Stimulated activated memory B cell treated with anti-CD40 and anti-IgM and Interleukin-4, amounts not matched to agents 10 μg/mL and 1 μg/mL and 100 μg/mL, for 72 hours (primary cell): ENCODE results near the gene EHF.
A peak's percentile ranks its signal among the peaks of the same experiment; 100 is the strongest.

Source experiments
- ATAC-seq: fragments of 150-1000 bp; cut with Tn5 transposase; 2 replicates; pipeline ENCODE4 v1.10.0; 2021
- H3K27ac Mint-ChIP-seq: one replicate; pipeline ENCODE4 v1.8.0; 2022; ENCODE audit warnings: mild to moderate bottlenecking, mixed read lengths
- H3K27me3 Mint-ChIP-seq: one replicate; pipeline ENCODE4 v1.8.0; 2022; ENCODE audit warnings: mixed read lengths
- H3K36me3 Mint-ChIP-seq: one replicate; pipeline ENCODE4 v1.8.0; 2022; ENCODE audit warnings: mixed read lengths
- H3K4me1 Mint-ChIP-seq: one replicate; pipeline ENCODE4 v1.8.0; 2022; ENCODE audit warnings: mixed read lengths
- H3K4me3 Mint-ChIP-seq: one replicate; pipeline ENCODE4 v1.8.0; 2022; ENCODE audit warnings: mild to moderate bottlenecking, moderate library complexity, mixed read lengths
- H3K9me3 Mint-ChIP-seq: one replicate; pipeline ENCODE4 v1.8.0; 2022; ENCODE audit warnings: mixed read lengths

EHF gene

DNA sequence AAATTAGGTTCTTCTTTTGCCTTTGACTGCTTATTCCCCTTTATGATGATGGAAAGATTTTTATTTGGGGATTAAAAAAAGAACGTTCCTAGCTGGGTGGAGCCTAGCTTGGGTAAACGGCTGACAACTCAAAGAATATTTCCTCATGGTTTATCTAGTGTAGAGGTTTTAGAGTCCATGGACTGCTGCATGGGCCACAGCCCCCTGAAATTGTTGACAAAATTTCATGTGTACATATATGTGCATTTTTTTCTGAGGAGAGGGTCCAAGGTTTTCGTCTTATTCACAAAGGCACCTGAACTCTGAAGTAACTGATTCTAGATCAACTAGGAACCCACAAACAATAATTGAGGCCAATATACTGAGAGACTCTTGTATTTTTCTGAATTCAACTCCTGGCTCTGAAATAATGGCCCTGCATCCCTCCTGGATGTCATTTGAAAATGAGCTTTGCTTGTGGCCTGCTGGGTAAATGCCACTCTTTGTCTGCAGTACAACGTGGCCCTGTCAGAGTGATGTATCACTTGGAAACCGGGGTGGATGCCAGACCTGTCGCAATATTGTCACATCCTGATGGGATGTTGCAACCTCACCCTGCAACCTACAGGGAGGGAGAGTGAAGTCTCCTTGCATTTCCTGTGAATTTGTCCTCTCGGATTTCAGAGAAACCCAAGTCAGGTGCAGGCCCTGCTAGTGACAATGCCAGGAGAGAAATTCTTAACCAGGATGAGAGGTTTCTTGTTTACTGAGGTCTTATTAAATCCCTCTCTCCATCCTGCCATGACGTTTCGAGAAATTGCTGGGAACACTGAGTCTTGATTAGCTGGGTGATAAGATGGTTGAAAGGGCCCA lies 33.8 kb downstream of the EHF start:
- no peak for ATAC-seq
- no peaks in the 10 kb centered on the region for H3K9me3 Mint-ChIP-seq
- peaks cover 44% of the 10 kb centered on the region for H3K4me1 Mint-ChIP-seq
- H3K4me3 Mint-ChIP-seq, result no peak overlapping the region
- H3K36me3 Mint-ChIP-seq, result no peaks in the 10 kb centered on the region
- peak overlapping the region; percentile 79 for H3K27ac Mint-ChIP-seq
- no peaks in the 10 kb centered on the region for H3K27me3 Mint-ChIP-seq

DNA sequence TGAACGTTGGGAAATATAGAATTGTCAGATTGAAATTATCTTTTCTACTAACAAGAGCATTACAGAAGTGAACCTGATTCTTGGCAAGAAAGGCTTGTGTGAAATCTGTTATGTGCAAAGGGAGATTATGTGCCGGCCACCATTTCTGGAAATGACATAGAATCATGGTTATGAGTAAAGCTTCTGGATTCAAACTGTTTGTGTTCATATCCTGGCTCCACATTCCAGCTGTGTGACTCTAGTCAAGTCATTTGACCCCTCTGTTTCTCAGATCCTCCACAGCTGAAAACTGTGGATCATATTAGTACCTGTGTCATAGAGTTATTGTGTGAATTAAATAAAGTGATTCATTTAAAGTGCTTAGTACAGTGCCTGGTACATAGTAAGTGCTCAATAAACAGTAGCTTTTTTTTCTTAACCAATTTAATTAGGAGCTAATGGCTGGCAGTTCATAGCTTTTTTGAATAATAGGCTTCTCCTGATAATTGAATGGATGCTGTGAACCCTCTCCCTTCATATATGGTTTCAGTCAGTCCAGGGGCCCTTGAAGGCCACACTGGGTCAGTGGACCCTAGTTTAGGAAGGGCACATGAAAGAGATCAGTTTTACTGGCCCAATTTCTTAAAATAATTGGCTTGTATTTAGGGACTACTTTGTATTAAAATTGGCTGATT lies 34.6 kb downstream of the EHF start:
- no peaks in the 10 kb centered on the region for H3K27me3 Mint-ChIP-seq
- no peaks in the 10 kb centered on the region for H3K36me3 Mint-ChIP-seq
- H3K4me1 Mint-ChIP-seq, result peaks cover 37% of the 10 kb centered on the region
- H3K9me3 Mint-ChIP-seq, result no peaks in the 10 kb centered on the region
- H3K4me3 Mint-ChIP-seq, result no peak overlapping the region
- peak overlapping the region; percentile 22 for H3K27ac Mint-ChIP-seq
- ATAC-seq, result no peak

DNA sequence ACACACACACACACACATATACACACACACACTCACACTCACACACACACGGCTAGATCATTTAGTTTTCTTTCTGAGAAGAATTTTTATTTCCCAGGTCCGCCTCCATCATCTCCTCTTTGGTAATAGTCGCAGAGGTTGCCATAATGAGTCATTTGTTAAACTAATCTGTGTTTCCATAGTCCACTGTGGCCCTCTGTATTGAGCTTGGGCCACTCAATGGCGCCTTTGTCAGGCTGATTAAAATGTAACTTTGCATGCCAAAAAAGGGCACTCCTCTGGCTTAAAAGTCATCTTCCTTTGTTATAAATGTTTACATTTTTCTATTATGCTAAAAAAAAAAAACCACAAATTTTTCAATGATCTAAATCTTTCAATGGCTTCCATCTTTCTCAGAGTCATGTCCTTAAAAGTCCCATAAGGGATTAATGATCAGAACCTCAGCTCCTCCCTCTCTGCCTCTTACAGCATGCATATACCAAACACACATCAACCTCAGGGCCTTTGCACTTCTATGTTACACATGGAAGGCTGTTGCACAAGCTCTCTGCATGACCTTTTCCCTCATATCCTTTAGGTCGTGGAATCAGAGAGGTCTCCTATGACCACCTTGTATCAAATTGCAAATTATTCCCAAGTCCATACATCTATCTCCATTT lies 35.3 kb downstream of the EHF start:
- no peaks in the 10 kb centered on the region for H3K36me3 Mint-ChIP-seq
- ATAC-seq, result no peak
- H3K27me3 Mint-ChIP-seq, result no peaks in the 10 kb centered on the region
- no peak overlapping the region for H3K4me3 Mint-ChIP-seq
- H3K9me3 Mint-ChIP-seq, result no peaks in the 10 kb centered on the region
- peaks cover 29% of the 10 kb centered on the region for H3K4me1 Mint-ChIP-seq
- no peak overlapping the region for H3K27ac Mint-ChIP-seq

DNA sequence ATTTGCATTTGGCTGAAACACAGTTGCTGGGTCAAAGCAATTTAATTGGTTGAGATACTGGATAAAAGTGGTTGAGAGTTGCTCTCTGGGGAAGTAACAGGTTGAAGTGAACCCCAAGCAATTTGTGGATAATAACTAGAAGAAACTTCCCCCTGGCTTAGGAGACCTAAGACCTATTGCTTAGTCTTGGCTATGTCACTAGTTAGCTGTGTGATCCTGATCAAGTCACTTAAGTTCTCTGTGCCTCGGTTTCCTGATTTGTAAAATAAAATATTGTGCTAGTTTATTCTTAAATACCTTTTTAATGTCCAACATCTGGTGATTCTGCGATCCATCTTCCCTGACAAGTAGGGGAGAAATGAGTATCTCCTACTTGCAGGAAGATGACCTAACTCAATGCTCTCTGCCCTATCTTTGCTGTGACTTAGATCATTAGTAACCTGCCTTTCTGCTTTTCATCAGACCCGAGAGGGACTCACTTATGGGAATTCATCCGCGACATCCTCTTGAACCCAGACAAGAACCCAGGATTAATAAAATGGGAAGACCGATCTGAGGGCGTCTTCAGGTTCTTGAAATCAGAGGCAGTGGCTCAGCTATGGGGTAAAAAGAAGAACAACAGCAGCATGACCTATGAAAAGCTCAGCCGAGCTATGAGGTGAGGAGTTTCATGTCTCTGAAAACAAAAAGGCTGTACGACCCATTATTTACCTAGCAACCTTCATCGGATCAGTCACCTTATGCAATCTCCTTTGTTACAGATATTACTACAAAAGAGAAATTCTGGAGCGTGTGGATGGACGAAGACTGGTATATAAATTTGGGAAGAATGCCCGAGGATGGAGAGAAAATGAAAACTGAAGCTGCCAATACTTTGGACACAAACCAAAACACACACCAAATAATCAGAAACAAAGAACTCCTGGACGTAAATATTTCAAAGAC lies 37.5 kb downstream of the EHF start:
- no peak overlapping the region for H3K4me3 Mint-ChIP-seq
- no peak for ATAC-seq
- no peaks in the 10 kb centered on the region for H3K36me3 Mint-ChIP-seq
- H3K27ac Mint-ChIP-seq, result no peak overlapping the region
- H3K4me1 Mint-ChIP-seq, result peaks cover 11% of the 10 kb centered on the region
- no peaks in the 10 kb centered on the region for H3K9me3 Mint-ChIP-seq
- H3K27me3 Mint-ChIP-seq, result no peaks in the 10 kb centered on the region

DNA sequence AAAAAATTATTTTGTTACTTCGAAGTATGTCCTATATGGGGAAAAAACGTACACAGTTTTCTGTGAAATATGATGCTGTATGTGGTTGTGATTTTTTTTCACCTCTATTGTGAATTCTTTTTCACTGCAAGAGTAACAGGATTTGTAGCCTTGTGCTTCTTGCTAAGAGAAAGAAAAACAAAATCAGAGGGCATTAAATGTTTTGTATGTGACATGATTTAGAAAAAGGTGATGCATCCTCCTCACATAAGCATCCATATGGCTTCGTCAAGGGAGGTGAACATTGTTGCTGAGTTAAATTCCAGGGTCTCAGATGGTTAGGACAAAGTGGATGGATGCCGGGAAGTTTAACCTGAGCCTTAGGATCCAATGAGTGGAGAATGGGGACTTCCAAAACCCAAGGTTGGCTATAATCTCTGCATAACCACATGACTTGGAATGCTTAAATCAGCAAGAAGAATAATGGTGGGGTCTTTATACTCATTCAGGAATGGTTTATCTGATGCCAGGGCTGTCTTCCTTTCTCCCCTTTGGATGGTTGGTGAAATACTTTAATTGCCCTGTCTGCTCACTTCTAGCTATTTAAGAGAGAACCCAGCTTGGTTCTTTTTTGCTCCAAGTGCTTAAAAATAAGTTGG lies 38.3 kb downstream of the EHF start:
- H3K4me1 Mint-ChIP-seq, result peaks cover 2% of the 10 kb centered on the region
- no peaks in the 10 kb centered on the region for H3K9me3 Mint-ChIP-seq
- H3K27ac Mint-ChIP-seq, result no peak overlapping the region
- H3K4me3 Mint-ChIP-seq, result no peak overlapping the region
- H3K36me3 Mint-ChIP-seq, result no peaks in the 10 kb centered on the region
- H3K27me3 Mint-ChIP-seq, result no peaks in the 10 kb centered on the region
- ATAC-seq, result no peak

DNA sequence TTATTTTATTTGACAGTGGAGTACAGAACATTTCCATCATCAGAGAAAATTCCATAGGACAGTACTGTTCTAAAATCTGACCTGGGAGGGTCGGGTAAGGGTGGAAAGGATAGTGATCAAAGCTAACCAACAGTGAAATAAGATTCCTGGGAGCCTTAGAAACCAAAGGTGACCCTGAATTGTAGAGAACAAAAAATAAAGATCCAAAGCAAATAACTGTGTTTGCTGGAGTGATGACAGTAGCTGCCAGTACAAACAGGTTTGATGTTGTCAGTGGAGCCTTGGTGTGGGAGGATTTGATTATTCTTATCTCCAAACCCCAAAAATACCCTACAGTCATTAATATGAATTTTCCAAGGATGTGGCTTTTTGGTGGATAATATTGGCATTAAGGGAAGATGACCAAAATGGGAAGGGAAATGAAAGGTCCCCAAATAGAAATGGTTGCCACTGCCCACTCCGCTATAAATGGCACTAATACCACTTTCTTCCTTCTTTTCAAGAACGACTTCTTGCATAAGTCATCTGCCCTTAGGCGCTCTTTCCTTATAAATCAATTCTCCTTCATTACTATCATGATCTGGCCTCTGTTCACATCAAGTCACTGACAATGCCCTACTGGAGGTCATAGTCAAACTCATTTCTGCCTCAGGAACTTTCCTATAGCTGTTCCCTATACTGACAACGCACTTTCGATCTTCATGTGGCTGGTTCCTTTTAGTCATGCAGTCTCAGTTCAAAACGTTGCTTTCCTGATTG lies 44.4 kb downstream of the EHF start:
- peaks cover 9% of the 10 kb centered on the region for H3K27me3 Mint-ChIP-seq
- H3K27ac Mint-ChIP-seq, result no peak overlapping the region

DNA sequence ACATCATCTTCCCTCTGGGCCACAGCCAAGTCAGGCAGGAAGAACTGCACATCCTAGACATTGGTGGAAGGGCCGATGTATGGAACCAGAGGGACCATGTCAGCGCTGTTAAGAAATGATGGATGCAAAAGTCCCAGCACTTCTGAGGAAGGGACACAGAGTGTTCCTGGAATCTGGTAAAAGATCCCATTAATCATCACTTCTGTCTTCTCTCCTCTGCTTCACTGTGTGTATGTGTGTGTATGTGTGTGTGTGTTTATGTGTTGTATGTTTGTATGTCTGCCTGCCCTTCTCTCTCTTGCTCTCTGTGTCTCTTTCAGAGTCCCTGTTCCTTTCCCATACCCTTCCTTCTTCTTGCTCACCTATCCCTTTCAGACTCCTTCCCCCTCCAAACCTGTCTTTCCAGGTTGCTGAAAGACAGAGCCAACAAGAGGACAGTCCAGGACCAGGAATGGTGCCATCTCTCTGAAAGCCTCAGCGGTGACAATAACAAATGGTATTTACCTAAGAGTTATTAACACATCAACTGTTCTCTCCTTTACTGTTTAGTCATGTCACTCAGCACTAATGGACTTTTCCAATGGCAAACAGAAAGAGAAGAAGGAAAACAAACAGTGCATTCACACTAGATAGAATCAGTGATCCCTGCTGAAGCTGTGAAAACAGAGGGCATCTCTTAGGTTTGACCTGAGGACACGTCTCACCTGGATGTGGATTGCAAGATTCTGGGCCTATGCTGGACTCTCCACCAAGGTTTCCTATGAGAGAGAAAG lies 47.1 kb downstream of the EHF start:
- ATAC-seq, result no peak
- H3K27me3 Mint-ChIP-seq, result peaks cover 9% of the 10 kb centered on the region
- no peak overlapping the region for H3K4me3 Mint-ChIP-seq
- no peak overlapping the region for H3K27ac Mint-ChIP-seq
- no peaks in the 10 kb centered on the region for H3K9me3 Mint-ChIP-seq
- H3K36me3 Mint-ChIP-seq, result no peaks in the 10 kb centered on the region
- peaks cover 6% of the 10 kb centered on the region for H3K4me1 Mint-ChIP-seq

More for the DNA sequence above, 44.4 kb downstream of the EHF start:
- H3K4me1 Mint-ChIP-seq, result no peaks in the 10 kb centered on the region
- H3K9me3 Mint-ChIP-seq, result no peaks in the 10 kb centered on the region
- H3K4me3 Mint-ChIP-seq, result no peak overlapping the region
- ATAC-seq, result no peak
- H3K36me3 Mint-ChIP-seq, result no peaks in the 10 kb centered on the region

DNA sequence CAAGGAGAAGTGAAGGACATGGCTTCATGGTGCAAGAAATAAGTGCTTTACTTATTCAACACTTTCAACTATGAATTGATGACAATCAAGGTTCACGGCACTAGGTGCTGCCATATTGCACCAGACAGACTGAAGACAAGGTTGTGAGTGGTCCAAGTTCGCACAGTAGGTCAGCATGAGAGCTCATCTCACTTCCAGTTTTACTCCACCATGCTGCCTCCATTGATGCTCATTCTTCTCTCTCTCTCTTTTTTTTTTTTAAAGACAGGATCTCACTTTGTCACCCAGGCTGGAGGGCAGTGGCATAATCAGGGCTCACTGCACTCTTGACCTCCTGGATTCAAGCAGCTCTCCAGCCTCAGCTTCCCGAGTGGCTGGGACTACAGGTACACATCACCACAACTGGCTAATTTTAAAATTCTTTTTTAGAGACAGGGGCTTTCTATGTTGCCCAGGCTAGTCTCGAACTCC lies 47.7 kb downstream of the EHF start:
- Mint-ChIP-seq H3K9me3 (no peaks in the 10 kb centered on the region), H3K4me1 (peaks cover 6% of the 10 kb centered on the region), H3K36me3 (no peaks in the 10 kb centered on the region), H3K27ac (no peak overlapping the region), H3K4me3 (no peak overlapping the region), H3K27me3 (peaks cover 9% of the 10 kb centered on the region)
- ATAC-seq, result no peak

DNA sequence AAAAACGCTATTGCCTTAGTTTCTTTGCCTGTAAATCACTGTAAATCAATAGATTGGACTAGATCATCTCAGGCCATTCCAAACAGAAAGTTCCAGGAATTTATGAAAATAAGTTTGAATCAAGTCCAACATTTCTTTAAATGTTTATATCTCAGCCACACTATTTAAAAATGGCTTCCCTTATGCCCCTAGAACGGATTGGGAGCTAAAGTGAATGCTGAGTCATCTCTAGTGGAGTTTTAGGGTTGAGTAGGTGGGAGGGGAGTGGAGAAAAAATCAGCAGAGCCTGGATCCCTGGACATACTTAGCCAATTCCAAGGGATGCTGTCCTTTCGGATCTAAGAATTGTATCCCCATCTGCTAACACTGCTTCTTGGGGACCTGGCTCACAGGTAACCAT lies 48.6 kb downstream of the EHF start:
- ATAC-seq, result no peak
- Mint-ChIP-seq H3K4me3 (no peak overlapping the region), H3K9me3 (no peaks in the 10 kb centered on the region), H3K36me3 (no peaks in the 10 kb centered on the region), H3K4me1 (peaks cover 6% of the 10 kb centered on the region), H3K27me3 (peaks cover 9% of the 10 kb centered on the region), H3K27ac (no peak overlapping the region)

DNA sequence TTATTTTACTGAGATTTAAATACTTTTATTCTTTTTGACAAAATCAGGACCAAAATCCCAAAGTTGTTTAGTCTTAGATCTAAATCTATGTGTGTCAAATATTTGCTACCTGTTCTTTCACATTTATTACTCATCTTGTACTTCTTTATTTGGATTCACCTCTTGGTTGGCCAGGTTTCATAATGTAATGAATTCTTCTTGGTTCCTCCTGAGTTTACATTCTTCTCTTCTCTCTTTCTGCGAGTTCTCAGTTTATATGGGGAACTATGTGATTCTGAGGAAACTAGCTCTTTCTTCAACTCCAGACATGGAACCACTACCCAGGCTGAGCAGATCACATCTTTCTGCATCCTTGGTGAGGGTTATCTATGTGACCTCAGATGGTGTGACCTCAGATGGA lies 50.2 kb downstream of the EHF start:
- H3K4me3 Mint-ChIP-seq, result no peak overlapping the region
- peaks cover 6% of the 10 kb centered on the region for H3K4me1 Mint-ChIP-seq
- no peak for ATAC-seq
- H3K27me3 Mint-ChIP-seq, result peaks cover 6% of the 10 kb centered on the region
- H3K9me3 Mint-ChIP-seq, result no peaks in the 10 kb centered on the region
- no peaks in the 10 kb centered on the region for H3K36me3 Mint-ChIP-seq
- no peak overlapping the region for H3K27ac Mint-ChIP-seq

DNA sequence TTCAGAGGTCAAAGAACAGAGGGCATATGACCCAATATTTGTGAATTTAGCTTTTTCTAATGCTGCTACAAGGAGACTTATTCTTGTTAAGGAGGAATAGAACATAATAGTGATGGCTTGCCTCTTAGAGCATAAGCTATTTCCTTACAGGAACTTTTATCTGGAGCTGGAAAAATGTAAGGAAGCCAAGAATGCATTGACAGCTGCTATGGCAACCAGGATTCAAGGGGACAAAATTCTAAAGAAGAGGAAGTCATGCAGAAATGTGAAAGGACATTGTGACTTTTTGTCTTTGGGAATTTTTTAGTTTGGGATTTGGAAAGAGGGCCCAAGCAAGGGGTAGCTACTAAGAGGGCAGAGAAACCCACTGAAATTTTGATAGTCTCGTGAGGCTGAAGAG lies 51.1 kb downstream of the EHF start:
- Mint-ChIP-seq H3K4me1 (peaks cover 6% of the 10 kb centered on the region), H3K27ac (no peak overlapping the region), H3K27me3 (no peaks in the 10 kb centered on the region), H3K9me3 (no peaks in the 10 kb centered on the region), H3K4me3 (no peak overlapping the region), H3K36me3 (no peaks in the 10 kb centered on the region)
- ATAC-seq, result no peak

DNA sequence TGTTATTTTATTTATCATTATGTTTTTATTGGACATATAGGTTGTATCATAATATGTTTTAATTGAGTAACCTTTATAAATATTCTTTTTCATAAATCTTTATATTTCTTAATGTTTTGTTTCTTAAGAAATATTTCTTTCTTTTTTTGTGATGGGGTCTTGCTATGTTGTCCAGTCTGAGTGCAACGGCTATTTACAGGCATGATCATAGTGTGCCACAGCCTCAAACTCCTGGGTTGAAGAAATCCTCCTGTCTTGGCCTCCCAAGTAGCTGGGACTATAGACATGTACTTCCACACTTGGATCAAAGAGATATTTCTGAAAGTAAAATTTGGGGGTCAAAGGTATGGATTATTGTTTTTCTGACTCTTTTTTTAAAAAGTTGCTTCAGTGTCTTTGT lies 53.1 kb downstream of the EHF start:
- Mint-ChIP-seq H3K36me3 (no peaks in the 10 kb centered on the region), H3K4me3 (no peak overlapping the region), H3K27me3 (no peaks in the 10 kb centered on the region), H3K9me3 (no peaks in the 10 kb centered on the region), H3K27ac (no peak overlapping the region), H3K4me1 (peaks cover 6% of the 10 kb centered on the region)
- no peak for ATAC-seq

DNA sequence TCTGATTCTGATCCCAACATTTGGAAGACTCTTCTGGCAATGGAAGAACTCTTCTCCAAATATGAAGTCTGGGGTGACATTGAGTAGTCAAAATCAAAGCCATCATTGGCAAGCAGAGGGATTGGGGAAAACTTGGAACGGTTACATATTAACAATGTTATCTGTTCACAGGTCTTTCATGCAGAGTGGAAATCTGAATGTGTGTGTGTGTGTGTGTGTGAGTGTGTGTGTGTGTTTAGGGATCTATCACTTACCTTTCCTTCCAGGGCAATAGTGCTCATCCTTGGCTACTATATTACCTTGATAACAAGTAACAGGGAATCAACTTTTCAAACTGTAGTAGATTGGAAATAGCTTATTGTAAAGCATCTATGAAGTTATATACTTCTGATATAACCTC lies 55.3 kb downstream of the EHF start:
- H3K27ac Mint-ChIP-seq, result no peak overlapping the region
- H3K4me3 Mint-ChIP-seq, result no peak overlapping the region
- H3K9me3 Mint-ChIP-seq, result no peaks in the 10 kb centered on the region
- H3K4me1 Mint-ChIP-seq, result peaks cover 3% of the 10 kb centered on the region
- no peaks in the 10 kb centered on the region for H3K36me3 Mint-ChIP-seq
- no peak for ATAC-seq
- no peaks in the 10 kb centered on the region for H3K27me3 Mint-ChIP-seq
